Measurements from ENCODE around the gene S100A13. TPM values are rescaled to one million over a fixed set of nuclear protein-coding genes. Genes with fewer than 3 reads are reported as not detected.

Gene S100A13
- total and polyA plus RNA-seq, 9 of the 15 experiments (the other 6 are each of a cell fraction or from before 2014, with no cell fraction given) = 41.9 to 129 (median 58.0) TPM

DNA sequence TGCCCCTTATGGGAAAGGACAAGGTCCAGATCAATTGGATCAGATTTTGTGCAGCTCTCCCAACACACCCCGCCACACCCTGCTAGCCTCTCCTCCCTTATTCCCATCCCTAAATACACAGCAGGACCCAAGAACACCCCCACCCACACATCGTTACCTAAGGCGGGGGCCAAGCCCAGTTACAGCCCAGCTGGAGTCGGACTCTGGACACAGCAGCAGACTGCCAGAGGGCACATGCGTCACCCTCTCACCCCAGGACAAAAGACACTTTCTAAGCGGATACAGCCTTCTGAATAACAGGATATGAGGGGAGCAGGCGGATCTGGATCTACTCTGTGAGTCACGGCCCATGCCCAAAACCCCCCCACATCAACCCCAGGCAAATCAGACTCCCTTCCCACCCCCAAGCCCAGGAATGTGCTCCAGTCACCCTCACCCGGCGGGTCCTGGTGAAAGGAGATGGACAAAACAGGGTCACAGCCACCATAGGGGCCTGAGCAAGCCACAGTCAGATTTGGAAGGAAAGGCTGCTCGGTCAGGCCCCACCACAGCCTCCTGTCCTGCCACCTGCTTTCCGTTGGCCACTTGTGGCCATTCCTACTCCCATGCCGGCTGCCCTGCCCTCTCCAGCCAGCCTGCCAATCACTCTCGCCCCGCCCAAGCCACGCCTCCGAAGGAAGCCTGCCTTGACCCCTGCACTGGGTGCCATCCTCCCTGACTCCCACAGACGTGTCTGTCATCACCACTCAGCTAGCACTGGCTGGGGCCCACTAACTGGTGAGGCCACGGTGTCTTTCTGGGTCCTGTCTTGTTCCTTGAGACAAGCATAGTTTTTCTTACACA is 18.3 kb downstream of the S100A13 start (continued):
- TF ChIP-seq TSHZ1 (CRISPR knock-in tag; IDR thresholded peaks at IDR 0.05) (no peak), HOXB6 (CRISPR knock-in tag; IDR thresholded peaks at IDR 0.05; ENCODE audit: borderline replicate concordance) (no peak), ZNF586 (CRISPR knock-in tag; conservative IDR thresholded peaks at IDR 0.05) (no peak), POLR2G (IDR thresholded peaks at IDR 0.05; ENCODE audit: low read depth, low read length) (peak; percentile 67), CUX1 (CRISPR knock-in tag; IDR thresholded peaks at IDR 0.05) (no peak), FOSL1 (tag; conservative IDR thresholded peaks at IDR 0.05) (peak; percentile 64), RBM17 (IDR thresholded peaks at IDR 0.05; ENCODE audit: borderline replicate concordance, low read depth, low read length) (no peak), SMARCE1 (IDR thresholded peaks at IDR 0.05) (peak; percentile 67; the same call in 1 of the 2 replicates), CTCFL (IDR thresholded peaks at IDR 0.05; ENCODE audit: borderline replicate concordance, insufficient read depth, low read depth, low read length, poor library complexity, severe bottlenecking) (no peak)
- TF ChIP-seq, protein P1, sequence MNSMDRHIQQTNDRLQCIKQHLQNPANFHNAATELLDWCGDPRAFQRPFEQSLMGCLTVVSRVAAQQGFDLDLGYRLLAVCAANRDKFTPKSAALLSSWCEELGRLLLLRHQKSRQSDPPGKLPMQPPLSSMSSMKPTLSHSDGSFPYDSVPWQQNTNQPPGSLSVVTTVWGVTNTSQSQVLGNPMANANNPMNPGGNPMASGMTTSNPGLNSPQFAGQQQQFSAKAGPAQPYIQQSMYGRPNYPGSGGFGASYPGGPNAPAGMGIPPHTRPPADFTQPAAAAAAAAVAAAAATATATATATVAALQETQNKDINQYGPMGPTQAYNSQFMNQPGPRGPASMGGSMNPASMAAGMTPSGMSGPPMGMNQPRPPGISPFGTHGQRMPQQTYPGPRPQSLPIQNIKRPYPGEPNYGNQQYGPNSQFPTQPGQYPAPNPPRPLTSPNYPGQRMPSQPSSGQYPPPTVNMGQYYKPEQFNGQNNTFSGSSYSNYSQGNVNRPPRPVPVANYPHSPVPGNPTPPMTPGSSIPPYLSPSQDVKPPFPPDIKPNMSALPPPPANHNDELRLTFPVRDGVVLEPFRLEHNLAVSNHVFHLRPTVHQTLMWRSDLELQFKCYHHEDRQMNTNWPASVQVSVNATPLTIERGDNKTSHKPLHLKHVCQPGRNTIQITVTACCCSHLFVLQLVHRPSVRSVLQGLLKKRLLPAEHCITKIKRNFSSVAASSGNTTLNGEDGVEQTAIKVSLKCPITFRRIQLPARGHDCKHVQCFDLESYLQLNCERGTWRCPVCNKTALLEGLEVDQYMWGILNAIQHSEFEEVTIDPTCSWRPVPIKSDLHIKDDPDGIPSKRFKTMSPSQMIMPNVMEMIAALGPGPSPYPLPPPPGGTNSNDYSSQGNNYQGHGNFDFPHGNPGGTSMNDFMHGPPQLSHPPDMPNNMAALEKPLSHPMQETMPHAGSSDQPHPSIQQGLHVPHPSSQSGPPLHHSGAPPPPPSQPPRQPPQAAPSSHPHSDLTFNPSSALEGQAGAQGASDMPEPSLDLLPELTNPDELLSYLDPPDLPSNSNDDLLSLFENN (IDR thresholded peaks at IDR 0.05; ENCODE audit: low read depth in 2 of 2, low read length in 2 of 2) = 0 out of 4 replicates have a peak, but pooled peaks of 1 of the 2 experiments have one; percentile 50

All from K562 (cell line).